OCI-M2 (cell line): ENCODE data around the gene PORCN.
A peak's percentile ranks its signal among the peaks of the same experiment; 100 is the strongest.

Experiments
- DNase-seq: peaks from one replicate; lab custom pipeline; 2025; ENCODE audit not compliant: unreplicated experiment; lab: John Stamatoyannopoulos, UW

Gene PORCN

GRCh38 chrX:48475774-48476577 lies 32.8 kb upstream of the PORCN start, which contains the start of gene FTSJ1:
Gene FTSJ1 (plus strand): TSS chrX:48476199. CDS start chrX:48478048, 1,849 bp downstream.
- DNase-seq, result peak; percentile 49

- DNase-seq, result no peak
These were observed 31.9 kb upstream of the PORCN start for GRCh38 chrX:48476919-48477318.

- DNase-seq, result no peak
These were observed 30.6 kb upstream of the PORCN start for GRCh38 chrX:48477960-48478755.

DNA sequence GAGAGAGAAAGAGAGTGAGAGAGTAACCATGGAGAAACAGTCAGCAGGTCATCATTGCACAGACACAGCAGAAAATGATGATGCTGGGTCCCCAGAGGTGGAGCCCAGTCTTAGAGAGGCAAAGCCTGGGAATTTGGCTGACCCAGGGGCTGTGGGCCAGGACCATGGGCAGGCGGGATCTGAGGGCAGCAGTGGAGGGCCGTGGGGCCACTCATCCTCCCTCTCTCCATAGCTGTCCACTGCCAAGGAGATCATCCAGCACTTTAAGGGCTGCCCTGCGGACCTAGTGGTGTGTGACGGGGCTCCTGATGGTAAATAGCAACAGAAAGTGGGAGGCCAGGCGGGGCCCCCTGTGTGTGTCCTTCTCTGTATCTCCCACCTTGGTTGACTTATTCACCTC lies 30.0 kb upstream of the PORCN start:
- no peak for DNase-seq

- no peak for DNase-seq
These were observed 28.6 kb upstream of the PORCN start for GRCh38 chrX:48480142-48480541.

DNA sequence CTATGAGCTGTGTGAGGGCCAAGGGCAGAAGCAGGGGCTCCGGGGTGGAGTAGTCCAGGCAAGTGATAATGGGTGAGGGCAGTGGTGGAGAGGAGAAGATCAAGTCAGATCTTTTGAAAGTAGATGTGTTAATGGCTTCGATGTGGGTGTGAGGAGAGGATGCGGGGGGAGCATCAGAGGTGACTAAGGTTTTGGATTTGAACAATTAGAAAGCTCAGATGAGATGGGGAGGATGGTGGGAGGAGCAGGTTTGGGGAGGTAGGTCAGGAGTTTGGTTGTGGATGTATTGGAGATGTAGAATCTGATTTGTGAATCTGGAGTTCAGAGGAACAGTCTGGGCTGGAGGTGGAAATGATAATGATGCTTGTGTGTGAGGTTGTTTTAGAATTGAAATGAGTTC lies 28.2 kb upstream of the PORCN start:
- DNase-seq, result no peak

GRCh38 chrX:48482526-48482925 lies 26.3 kb upstream of the PORCN start:
- no peak for DNase-seq

DNA sequence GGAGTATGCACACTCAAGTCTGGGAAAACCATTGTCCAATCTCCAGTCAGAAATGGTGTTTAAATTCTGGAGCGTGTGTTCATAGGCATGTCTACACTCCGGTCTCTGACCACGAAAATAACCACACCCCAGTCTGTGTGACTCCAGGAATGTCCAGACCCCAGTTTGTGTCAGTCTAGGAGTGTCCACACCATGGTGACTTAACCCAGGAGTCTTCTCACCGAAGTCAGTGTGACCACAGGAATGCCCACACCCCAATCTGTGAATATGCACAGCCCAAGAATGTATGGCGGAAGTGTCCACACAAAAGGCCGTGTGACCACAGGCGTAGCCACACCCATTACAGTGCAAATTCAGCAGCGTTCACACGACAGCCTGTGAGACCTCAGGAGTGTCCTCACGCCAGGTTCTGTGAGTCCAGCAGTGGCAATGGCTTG lies 21.4 kb upstream of the PORCN start:
- DNase-seq, result no peak

DNA sequence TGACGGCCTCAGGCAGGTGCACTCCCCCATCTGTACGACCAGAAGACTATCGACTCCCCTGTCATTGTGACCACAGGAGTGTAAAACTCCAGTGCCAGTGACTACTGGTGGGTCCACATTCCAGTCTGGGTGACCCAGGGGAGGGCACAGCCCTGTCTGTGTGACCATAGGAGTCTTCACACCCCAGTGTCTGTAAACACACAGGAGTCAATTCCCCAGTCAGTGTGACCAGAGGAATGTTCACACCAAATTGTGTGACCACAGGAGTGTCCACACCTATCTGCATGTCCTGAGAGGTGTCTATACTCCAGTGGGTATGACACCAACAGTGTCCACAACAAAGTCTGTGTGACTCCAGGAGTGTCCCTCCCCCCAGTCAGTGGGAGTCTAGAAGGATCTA lies 20.8 kb upstream of the PORCN start:
- DNase-seq, result no peak

GRCh38 chrX:48489296-48489695 lies 19.5 kb upstream of the PORCN start:
- DNase-seq, result no peak

DNA sequence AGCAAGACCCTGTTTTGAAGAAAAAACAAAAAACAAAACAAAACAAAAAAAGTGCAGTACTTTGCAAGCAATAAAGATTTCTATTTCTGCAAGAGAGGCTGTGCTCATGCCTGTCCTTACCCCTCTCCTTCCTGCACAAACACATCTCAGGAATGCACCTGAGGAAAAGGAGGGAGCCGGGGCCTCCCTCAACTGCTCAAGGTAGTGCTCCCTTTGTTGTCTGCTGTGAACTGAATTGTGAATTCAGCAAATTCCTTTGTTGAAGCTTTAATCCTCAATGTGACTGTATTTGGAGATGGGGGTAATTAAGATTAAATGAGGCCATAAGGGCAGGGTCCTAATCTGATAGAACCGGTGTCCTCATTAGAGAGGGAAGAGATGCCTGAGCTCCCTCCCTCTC lies 18.9 kb upstream of the PORCN start:
- DNase-seq, result no peak

DNA sequence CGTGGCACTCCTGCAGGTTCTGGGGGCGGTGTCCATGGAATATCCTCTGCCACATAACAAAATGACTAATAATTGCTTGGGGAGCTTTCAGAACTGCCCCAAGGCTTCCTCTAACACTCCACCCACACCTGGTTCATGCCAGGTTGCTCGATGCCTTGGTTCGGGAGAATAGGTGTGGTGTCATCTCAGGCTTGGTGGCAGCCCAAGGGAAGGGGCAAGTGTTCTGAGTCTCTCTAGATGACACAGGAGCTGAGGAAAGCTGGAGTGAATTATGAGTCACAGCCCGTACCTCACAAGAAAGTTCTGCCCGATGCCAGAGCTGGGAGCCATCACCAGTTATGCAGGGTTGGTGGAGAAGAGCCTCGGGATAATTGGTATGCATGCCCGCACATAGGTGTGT lies 18.1 kb upstream of the PORCN start:
- no peak for DNase-seq

DNA sequence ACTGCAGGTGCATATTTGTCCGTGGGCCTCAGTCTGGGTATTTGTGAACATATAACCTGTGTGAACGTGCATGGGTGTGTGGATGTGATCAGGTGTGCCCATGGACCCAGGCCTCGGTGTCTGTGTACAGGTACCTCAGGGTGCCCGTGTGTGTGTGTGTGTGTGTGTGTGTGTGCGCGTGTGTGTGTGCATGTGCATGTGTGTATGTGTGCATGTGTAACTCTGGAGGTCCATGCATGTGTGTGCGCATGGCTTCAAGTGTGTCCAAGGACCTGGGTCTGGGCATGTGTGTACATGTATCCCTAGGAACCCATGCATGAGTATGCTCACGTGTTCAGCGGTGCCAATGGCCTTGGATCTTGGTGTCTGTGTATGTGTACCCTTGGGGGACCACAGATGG lies 17.0 kb upstream of the PORCN start:
- no peak for DNase-seq

DNA sequence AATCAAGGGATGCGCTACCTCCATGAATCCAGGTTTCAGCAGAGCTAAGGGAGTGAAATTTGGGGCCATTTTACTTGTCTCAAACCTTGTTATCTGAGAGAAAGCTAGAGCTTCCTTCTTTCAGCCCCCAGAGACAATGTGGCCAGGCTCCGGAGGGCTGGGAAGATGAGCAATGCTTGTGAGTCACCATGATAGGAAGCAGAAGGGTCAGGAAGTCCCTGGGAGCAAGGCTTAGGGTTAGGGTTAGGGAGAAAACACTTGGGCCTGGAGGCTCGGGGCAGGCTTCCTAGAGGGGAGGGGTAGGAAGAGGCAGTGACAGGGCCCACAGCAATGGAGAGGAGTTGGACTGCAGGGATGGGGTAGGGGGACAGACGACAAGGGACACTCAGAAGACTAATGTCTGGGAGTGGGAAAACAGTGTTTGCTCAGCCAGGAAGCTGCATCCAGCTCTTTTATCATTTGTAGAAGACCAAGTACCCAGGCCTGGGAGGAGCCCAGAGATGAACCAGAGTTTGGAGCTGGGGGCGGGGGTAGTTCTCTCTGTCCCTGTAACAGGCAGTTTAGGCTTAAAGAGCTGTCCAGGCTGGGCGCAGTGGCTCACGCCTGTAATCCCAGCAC lies 16.4 kb upstream of the PORCN start:
- no peak for DNase-seq

DNA sequence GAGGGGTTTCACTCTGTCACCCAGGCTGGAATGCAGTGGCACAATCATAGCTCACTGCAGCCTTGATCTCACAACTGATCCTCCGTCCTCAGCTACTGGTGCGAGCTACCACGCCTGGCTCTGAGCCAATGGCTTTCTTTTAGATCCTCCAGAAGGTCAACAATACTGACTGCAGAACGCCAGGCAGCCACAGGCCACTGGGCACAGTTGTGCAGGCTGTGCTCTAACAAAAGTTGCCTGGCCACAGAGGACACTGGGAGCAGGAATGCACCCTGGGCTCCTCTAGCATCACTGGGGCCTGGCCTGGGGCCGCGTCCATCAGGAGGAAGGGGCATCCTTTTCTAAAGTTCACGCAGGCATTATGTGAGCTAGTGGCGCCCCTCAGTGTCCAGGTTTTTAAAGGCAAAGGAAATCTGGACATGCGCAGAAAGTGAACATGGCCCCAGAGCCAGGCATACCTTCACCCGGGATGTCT lies 14.9 kb upstream of the PORCN start:
- DNase-seq, result no peak

DNA sequence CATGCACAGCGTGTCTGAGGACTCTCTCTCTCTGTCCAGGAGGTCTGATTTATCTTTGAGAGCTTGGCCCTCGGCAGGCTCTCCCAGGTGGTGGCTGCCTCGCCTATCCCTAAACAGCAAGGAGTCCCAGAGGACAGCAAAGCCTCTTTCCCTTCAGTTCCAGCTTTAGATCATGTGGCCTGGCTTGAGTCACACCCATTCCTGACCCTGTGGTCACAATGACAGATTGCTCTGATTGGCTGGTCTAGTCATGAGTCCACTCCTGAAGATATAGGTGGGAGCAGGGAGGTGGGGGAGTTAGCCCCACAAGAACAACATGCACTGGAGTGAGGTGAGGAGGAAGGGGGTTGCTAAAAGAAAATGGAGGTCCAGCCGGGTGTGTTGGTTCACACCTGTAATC lies 12.1 kb upstream of the PORCN start:
- no peak for DNase-seq

DNA sequence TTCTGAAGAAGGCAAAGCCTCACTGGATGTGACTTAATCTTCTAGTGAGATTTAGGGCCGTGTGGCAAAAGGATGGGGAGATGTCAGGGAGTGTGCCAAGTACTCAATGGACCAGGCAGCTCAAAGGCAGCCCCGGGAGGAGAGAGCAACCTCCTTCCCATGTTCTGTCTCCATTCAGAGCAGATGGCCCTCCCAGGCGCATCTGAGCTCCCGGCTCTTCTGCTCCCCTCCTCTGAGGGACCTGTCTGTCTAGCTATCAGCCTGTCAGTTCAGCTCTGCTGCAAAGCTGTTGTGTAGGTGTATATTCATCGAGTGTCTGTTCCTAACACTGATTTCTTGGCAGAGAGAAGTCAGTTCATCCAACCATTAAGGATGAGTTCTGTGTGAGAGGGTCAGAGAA lies 10.9 kb upstream of the PORCN start:
- no peak for DNase-seq

DNA sequence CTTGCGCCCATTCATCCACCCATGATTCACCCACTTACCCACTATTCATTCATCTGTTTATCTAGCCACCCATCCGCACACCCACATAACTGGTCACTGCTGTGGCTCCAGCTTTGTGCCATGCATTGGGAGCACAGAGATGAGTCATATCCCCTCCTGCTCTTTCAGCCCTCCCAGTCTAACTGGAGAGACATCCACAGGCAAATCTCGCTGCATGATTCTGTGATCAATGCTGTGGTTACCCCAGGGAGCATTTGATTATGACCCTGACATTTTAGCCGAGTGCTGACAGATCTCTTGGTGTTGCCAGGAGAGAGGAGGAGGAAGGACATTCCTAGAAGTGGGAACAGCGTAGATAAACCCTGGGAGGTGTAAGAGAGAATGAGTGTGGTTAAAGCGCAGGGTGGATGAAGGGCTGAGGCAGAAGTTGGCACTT lies 10.4 kb upstream of the PORCN start:
- no peak for DNase-seq

DNA sequence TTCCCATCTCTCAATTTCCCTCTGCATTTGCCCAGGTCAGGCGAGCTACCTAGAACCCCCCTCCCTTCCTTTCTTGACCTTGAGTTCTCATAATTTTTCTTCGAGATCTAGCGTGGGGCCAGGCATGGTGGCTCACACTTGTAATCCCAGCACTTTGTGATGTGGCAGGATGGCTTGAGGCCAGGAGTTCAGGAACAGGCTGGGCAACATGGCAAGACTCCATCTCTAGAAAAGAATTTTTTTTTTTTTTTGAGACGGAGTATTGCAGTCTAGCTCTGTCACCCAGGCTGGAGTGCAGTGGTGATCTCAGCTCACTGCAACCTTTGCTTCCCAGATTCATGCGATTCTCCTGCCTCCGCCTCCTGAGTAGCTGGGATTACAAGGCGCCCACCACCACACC lies 4.5 kb upstream of the PORCN start:
- DNase-seq, result no peak

- no peak for DNase-seq
These were observed 3.3 kb upstream of the PORCN start for GRCh38 chrX:48505481-48505880.

GRCh38 chrX:48507246-48507645 lies 1.5 kb upstream of the PORCN start:
- DNase-seq, result no peak

DNA sequence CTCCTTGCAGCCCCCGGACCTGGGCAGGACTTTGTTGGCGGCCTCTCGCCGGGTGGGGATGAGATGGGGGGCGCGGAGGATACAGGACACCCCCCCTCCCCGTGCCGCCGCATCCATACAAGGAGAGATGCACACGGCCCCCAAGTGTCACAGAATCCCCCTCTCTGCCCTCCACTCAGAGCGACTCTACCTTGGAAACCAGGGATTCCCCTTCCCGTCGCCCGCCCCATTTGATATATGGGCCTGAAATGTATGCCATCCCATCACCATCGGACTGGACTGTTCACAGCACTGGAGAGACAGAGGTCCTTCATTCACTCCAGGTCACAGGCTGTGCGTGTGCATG lies 426 bp downstream of the PORCN start:
- DNase-seq, result no peak
